HepG2 (cell line): ENCODE data around the gene RBCK1. TPM values are rescaled to one million over a fixed set of nuclear protein-coding genes. Genes with fewer than 3 reads are reported as not detected.

Source experiments
- BATF2 ChIP-seq: sonication (generic); formaldehyde crosslinking; IDR thresholded peaks from 2 replicates; pipeline ENCODE4 v1.8.0; 2022; ENCODE audit warnings: mild to moderate bottlenecking, missing genetic modification reagents, moderate library complexity
- CHD4 ChIP-seq: fragments of 200-600 bp; sonication (generic); IDR thresholded peaks from 2 replicates; pipeline ENCODE4 v1.7.0; 2017; ENCODE audit warnings: mild to moderate bottlenecking, low read length, borderline replicate concordance
- E2F1 ChIP-seq: sonication (generic); formaldehyde crosslinking; IDR thresholded peaks from 2 replicates; pipeline ENCODE4 v1.5.0; 2020; ENCODE audit warnings: missing genetic modification reagents
- FOSL1 ChIP-seq: sonication (generic); formaldehyde crosslinking; IDR thresholded peaks from 2 replicates; pipeline ENCODE4 v1.9.0; 2021; ENCODE audit warnings: missing genetic modification reagents, borderline replicate concordance
- ISX ChIP-seq: sonication (generic); formaldehyde crosslinking; conservative IDR thresholded peaks from 2 replicates; pipeline ENCODE4 v1.5.0; 2020; ENCODE audit warnings: missing genetic modification reagents
- KMT2B ChIP-seq: IDR thresholded peaks from 2 replicates; pipeline ENCODE4 v1.6.1; 2016; ENCODE audit warnings: missing genetic modification reagents, missing compliant biosample characterization
- SRSF4 ChIP-seq: fragments of 200-400 bp; formaldehyde crosslinking; IDR thresholded peaks from one replicate; pipeline ENCODE4 v1.6.1; 2018; ENCODE audit warnings: mild to moderate bottlenecking, low read depth, low read length, moderate library complexity; ENCODE audit not compliant: poor library complexity, severe bottlenecking
- SSRP1 ChIP-seq: IDR thresholded peaks from 2 replicates; pipeline ENCODE4 v1.6.1; 2016; ENCODE audit warnings: control low read depth
- ZBTB8A ChIP-seq: sonication (generic); formaldehyde crosslinking; IDR thresholded peaks from 2 replicates; pipeline ENCODE4 v1.4.0; 2020; ENCODE audit warnings: mild to moderate bottlenecking, low read depth, missing genetic modification reagents, borderline replicate concordance
- ZNF142 ChIP-seq: sonication (generic); formaldehyde crosslinking; IDR thresholded peaks from 2 replicates; pipeline ENCODE4 v1.4.0; 2020; ENCODE audit warnings: missing genetic modification reagents
- ZNF543 ChIP-seq: sonication (generic); formaldehyde crosslinking; IDR thresholded peaks from 2 replicates; pipeline ENCODE4 v1.4.0; 2020; ENCODE audit warnings: mild to moderate bottlenecking, missing genetic modification reagents
- ZNF724P ChIP-seq: sonication (generic); formaldehyde crosslinking; IDR thresholded peaks from 2 replicates; pipeline ENCODE4 v1.8.0; 2022; ENCODE audit warnings: missing genetic modification reagents, borderline replicate concordance
- ZNF883 ChIP-seq: sonication (generic); formaldehyde crosslinking; IDR thresholded peaks from 2 replicates; pipeline ENCODE4 v1.5.1; 2020; ENCODE audit warnings: mild to moderate bottlenecking, missing genetic modification reagents; ENCODE audit errors: not compliant biosample characterization
- polyA plus RNA-seq, 8 experiments: library from polyadenylated mRNA; depleted of rRNA in 3 of 8; stranded (reverse) in 7 of 8; unstranded in 1 of 8; fragments of >200 nt; fragmentation: Illumina TruSeq in 4 of 8; extraction: Trizol in 4 of 8; gene quantifications; 2 replicates each; pipeline versions ENCODE4 v1.2.1 to v1.2.3, GENCODE V29; 2011 to 2016; ENCODE audit warnings: low read depth in 4 of 8, missing spikeins in 1 of 8, mixed read lengths in 1 of 8; ENCODE audit not compliant: insufficient read depth in 1 of 8
- total RNA-seq, 5 experiments: library from RNA; depleted of rRNA; stranded (reverse); fragments of >200 nt; fragmentation: Illumina TruSeq; extraction: Trizol; gene quantifications; 2 replicates each; pipeline ENCODE4 v1.2.3, GENCODE V29; 2016; ENCODE audit warnings: low read depth in 1 of 5
- TF ChIP-seq, protein P1 (sequence below): sonication (generic); formaldehyde crosslinking; IDR thresholded peaks from 2 replicates; pipeline ENCODE4 v1.4.0; 2020; ENCODE audit warnings: missing genetic modification reagents
- TF ChIP-seq, protein P2 (sequence below): sonication (generic); formaldehyde crosslinking; IDR thresholded peaks from 2 replicates; pipeline ENCODE4 v1.4.0; 2020; ENCODE audit warnings: missing genetic modification reagents

The RBCK1 gene
- total and polyA plus RNA-seq, 2 of the 13 experiments (the other 11 are each of a cell fraction or from before 2014, with no cell fraction given) = 149 to 215 TPM

DNA sequence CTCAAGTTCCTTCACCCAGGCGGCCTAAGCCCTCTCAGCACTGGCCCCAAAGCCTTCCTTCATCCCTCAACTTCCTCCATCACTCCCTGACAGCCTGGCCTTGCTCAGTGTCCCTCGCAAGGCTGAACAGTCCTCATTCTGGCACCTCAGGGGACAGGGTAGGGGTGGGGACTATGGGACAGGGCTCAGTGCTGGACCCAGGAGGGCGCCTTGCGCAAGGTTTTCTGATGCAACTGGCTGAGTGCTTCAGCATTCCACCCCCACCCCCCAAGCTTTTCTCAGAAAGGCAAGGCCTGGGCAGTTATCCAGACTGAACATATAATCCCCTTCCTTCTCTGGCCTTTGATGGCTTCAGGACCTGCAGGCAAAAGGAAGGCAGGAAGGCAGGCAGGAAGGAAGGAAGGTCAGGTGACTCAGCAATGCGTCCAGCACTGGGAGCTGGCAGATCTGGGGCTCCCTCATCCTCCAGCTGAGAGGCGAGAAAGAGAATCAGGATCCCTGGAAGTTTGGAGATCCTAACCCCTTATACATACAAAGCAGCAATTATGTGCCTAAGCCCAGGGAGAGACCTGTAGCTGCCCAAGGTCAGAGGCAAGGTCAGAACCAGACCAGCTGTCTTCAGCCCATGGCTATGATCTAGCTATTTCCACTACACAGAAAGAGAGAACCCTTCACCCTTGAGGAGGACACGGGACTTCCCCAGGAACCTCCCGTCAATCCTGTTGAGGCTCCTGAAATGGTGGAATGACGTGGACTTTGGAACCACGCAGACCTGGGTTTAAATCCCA, 36.1 kb upstream of the RBCK1 start (continued):
- TF ChIP-seq ZNF142 (peak; percentile 18; the same call in 1 of the 2 replicates), KMT2B (CRISPR knock-in tag) (peak; percentile 86), ZNF883 (peak; percentile 74), ISX (no peak), ZNF543 (peak; percentile 99), SRSF4 (no peak), E2F1 (CRISPR knock-in tag) (no peak), SSRP1 (peak; percentile 98), ZBTB8A (no peak; the same call in 1 of the 2 replicates), BATF2 (CRISPR knock-in tag) (no peak; the same call in 1 of the 2 replicates), CHD4 (peak; percentile 73; the same call in 1 of the 2 replicates), ZNF724P (CRISPR knock-in tag) (peak; percentile 77; the same call in 1 of the 2 replicates), FOSL1 (CRISPR knock-in tag) (no peak)
- TF ChIP-seq, protein P1, sequence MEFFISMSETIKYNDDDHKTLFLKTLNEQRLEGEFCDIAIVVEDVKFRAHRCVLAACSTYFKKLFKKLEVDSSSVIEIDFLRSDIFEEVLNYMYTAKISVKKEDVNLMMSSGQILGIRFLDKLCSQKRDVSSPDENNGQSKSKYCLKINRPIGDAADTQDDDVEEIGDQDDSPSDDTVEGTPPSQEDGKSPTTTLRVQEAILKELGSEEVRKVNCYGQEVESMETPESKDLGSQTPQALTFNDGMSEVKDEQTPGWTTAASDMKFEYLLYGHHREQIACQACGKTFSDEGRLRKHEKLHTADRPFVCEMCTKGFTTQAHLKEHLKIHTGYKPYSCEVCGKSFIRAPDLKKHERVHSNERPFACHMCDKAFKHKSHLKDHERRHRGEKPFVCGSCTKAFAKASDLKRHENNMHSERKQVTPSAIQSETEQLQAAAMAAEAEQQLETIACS (CRISPR knock-in tag) = peak; percentile 31; the same call in 1 of the 2 replicates
- TF ChIP-seq, protein P2, sequence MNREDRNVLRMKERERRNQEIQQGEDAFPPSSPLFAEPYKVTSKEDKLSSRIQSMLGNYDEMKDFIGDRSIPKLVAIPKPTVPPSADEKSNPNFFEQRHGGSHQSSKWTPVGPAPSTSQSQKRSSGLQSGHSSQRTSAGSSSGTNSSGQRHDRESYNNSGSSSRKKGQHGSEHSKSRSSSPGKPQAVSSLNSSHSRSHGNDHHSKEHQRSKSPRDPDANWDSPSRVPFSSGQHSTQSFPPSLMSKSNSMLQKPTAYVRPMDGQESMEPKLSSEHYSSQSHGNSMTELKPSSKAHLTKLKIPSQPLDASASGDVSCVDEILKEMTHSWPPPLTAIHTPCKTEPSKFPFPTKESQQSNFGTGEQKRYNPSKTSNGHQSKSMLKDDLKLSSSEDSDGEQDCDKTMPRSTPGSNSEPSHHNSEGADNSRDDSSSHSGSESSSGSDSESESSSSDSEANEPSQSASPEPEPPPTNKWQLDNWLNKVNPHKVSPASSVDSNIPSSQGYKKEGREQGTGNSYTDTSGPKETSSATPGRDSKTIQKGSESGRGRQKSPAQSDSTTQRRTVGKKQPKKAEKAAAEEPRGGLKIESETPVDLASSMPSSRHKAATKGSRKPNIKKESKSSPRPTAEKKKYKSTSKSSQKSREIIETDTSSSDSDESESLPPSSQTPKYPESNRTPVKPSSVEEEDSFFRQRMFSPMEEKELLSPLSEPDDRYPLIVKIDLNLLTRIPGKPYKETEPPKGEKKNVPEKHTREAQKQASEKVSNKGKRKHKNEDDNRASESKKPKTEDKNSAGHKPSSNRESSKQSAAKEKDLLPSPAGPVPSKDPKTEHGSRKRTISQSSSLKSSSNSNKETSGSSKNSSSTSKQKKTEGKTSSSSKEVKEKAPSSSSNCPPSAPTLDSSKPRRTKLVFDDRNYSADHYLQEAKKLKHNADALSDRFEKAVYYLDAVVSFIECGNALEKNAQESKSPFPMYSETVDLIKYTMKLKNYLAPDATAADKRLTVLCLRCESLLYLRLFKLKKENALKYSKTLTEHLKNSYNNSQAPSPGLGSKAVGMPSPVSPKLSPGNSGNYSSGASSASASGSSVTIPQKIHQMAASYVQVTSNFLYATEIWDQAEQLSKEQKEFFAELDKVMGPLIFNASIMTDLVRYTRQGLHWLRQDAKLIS (CRISPR knock-in tag) = peak; percentile 92
